Upper lobe of left lung (tissue), 4 donors: ENCODE measurements around the gene ACAP3.

Source experiments
- CTCF ChIP-seq, 6 experiments: fragments of 450-650 bp in 4 of 6; fragments of 200-600 bp in 2 of 6; sonication (generic) in 2 of 6; IDR thresholded peaks; one replicate each; pipeline ENCODE4 v1.5.1; 2016 to 2019; ENCODE audit warnings: antibody characterized with exemption in 6 of 6
- POLR2A ChIP-seq, 4 donors: fragments of 450-650 bp; IDR thresholded peaks; one replicate each; pipeline ENCODE4 v1.5.1; 2016 to 2017; ENCODE audit warnings: antibody characterized with exemption in 4 of 4, mild to moderate bottlenecking in 2 of 4
- POLR2AphosphoS5 ChIP-seq, 2 donors: sonication (generic); formaldehyde crosslinking; IDR thresholded peaks; one replicate each; pipeline ENCODE4 v1.5.1; 2017; ENCODE audit warnings: antibody characterized with exemption in 2 of 2

GRCh38 chr1:1296070-1297061 is 11.4 kb downstream of the ACAP3 start:
- no peak for TF ChIP-seq POLR2AphosphoS5 (IDR thresholded peaks at IDR 0.05)
- no peak for TF ChIP-seq CTCF (IDR thresholded peaks at IDR 0.05)
- no peak for TF ChIP-seq POLR2A (IDR thresholded peaks at IDR 0.05)
